NT2/D1 (cell line): Measurements from ENCODE around the gene DNAAF2.

Source experiments
- SUZ12 ChIP-seq: IDR thresholded peaks from 2 replicates; pipeline ENCODE4 v1.6.1; 2011; ENCODE audit not compliant: insufficient read length, insufficient read depth; ENCODE audit errors: extremely low read depth
- YY1 ChIP-seq: IDR thresholded peaks from 2 replicates; pipeline ENCODE4 v1.6.1; 2011; ENCODE audit not compliant: insufficient read length, insufficient read depth
- ZNF274 ChIP-seq: IDR thresholded peaks from 2 replicates; pipeline ENCODE4 v1.6.1; 2011; ENCODE audit warnings: mild to moderate bottlenecking, low read depth, low read length

DNA sequence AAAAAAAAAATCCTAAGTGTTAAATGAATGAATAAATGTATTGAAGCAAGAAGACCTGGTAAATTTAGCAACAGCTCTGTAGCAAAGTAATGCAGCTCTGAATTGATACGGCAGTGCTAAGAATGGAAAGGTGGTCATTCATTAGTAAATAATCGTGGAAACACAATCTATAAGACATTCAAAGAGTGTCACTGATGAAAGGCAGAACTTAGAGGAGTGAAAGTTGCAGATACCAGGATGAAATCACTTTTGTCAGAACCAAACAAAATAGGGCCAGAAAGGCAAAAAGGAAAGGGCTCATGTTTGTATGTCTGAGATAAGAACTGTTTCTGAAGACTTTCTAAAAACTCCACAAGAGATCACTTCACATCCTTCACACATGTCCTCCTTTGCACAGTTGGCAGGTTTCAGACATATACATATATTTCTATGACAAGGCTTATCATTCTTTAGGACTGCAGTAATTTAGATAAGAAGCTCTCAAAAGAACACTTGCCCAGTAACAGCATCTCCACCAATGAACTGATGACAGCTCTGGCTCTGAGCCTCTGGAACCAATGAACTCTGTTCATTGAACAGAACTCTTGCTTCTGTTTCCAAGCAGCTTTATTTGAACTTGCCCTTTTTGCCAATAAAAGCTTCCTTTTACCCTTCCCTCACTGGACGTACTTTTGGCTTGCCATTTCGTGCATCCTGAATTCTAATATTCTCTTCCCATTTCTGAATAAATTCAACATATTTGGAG, 40.5 kb downstream of the DNAAF2 start:
- TF ChIP-seq SUZ12 (no peak), YY1 (no peak), ZNF274 (no peak)
